HG03439 (cell line): ENCODE data around the gene ALK.
"Not testable (repeated sequence)": the region's sequence is repeated elsewhere in the genome, so short reads cannot be mapped to it uniquely, and the experiment has no call there.

Source experiments
- ATAC-seq: cut with Tn5 transposase; IDR thresholded peaks from one replicate; pipeline ENCODE4 v1.9.1; 2021; ENCODE audit warnings: mild to moderate bottlenecking, moderate library complexity; ENCODE audit not compliant: unreplicated experiment

ALK gene

GRCh38 chr2:29263886-29264285 is 657.5 kb downstream of the ALK start:
- ATAC-seq: no peak

- ATAC-seq: no peak
Measured at GRCh38 chr2:29262681-29263260, 658.6 kb downstream of the ALK start.

GRCh38 chr2:29261003-29261402 is 660.4 kb downstream of the ALK start:
- ATAC-seq: no peak

GRCh38 chr2:29260142-29260772 is 661.1 kb downstream of the ALK start:
- no peak for ATAC-seq

GRCh38 chr2:29259221-29259620 is 662.2 kb downstream of the ALK start:
- no peak for ATAC-seq

- no peak for ATAC-seq
Measured at GRCh38 chr2:29255004-29255403, 666.4 kb downstream of the ALK start.

- not testable (repeated sequence) for ATAC-seq
Measured at GRCh38 chr2:29253495-29254275, 667.7 kb downstream of the ALK start.

- no peak for ATAC-seq
Measured at GRCh38 chr2:29253026-29253425, 668.4 kb downstream of the ALK start.

- no peak for ATAC-seq
Measured at GRCh38 chr2:29251406-29251805, 670.0 kb downstream of the ALK start.

GRCh38 chr2:29250977-29251376 is 670.4 kb downstream of the ALK start:
- ATAC-seq: no peak

- ATAC-seq: no peak
Measured at GRCh38 chr2:29249666-29250253, 671.6 kb downstream of the ALK start.

- ATAC-seq: no peak
Measured at GRCh38 chr2:29247336-29247914, 674.0 kb downstream of the ALK start.

- ATAC-seq: no peak
Measured at GRCh38 chr2:29246383-29247300, 674.7 kb downstream of the ALK start.

GRCh38 chr2:29245742-29246382 is 675.5 kb downstream of the ALK start:
- no peak for ATAC-seq

- not testable (repeated sequence) for ATAC-seq
Measured at GRCh38 chr2:29245035-29245741, 676.2 kb downstream of the ALK start.

- ATAC-seq: no peak
Measured at GRCh38 chr2:29242621-29243375, 678.6 kb downstream of the ALK start.

GRCh38 chr2:29241955-29242565 is 679.3 kb downstream of the ALK start:
- no peak for ATAC-seq

GRCh38 chr2:29241341-29241740 is 680.0 kb downstream of the ALK start:
- no peak for ATAC-seq
